ENCODE measurements around the gene USP5.
"Not testable (repeated sequence)": the region's sequence is repeated elsewhere in the genome, so short reads cannot be mapped to it uniquely, and the experiment has no call there.

The USP5 gene

GRCh38 chr12:6842075-6842474, 9.9 kb upstream of the USP5 start:
- no peak for DNase-seq

- DNase-seq: no peak
These were observed 8.6 kb upstream of the USP5 start for GRCh38 chr12:6843118-6843902.

GRCh38 chr12:6845395-6845794, 6.6 kb upstream of the USP5 start:
- no peak for DNase-seq

- no peak for DNase-seq
These were observed 5.6 kb upstream of the USP5 start for GRCh38 chr12:6846316-6846869.

GRCh38 chr12:6847676-6848075, 4.3 kb upstream of the USP5 start:
- no peak for DNase-seq

GRCh38 chr12:6849427-6849826, 2.5 kb upstream of the USP5 start:
- no peak for DNase-seq

- DNase-seq: no peak
These were observed 1.9 kb upstream of the USP5 start for GRCh38 chr12:6849976-6850560.

- no peak for DNase-seq
These were observed 1.2 kb upstream of the USP5 start for GRCh38 chr12:6850796-6851152.

GRCh38 chr12:6851153-6851920, 613 bp upstream of the USP5 start, which contains the start of gene CDCA3:
Gene CDCA3, minus strand, starts transcription at chr12:6851286. Its CDS starts 334 bp downstream, at chr12:6850952.
- peak; percentile 82 for DNase-seq

GRCh38 chr12:6852651-6853354, 853 bp downstream of the USP5 start:
- peak; percentile 41 for DNase-seq

GRCh38 chr12:6853626-6854025, 1.7 kb downstream of the USP5 start:
- no peak for DNase-seq

GRCh38 chr12:6854036-6854435, 2.1 kb downstream of the USP5 start:
- no peak for DNase-seq

GRCh38 chr12:6855322-6855721, 3.4 kb downstream of the USP5 start:
- DNase-seq: no peak

GRCh38 chr12:6858799-6859198, 6.8 kb downstream of the USP5 start:
- no peak for DNase-seq

GRCh38 chr12:6860116-6860515, 8.2 kb downstream of the USP5 start:
- DNase-seq: no peak

GRCh38 chr12:6860942-6861341, 9.0 kb downstream of the USP5 start:
- DNase-seq: no peak

GRCh38 chr12:6861391-6861790, 9.4 kb downstream of the USP5 start:
- DNase-seq: no peak

- DNase-seq: no peak
These were observed 11.1 kb downstream of the USP5 start for GRCh38 chr12:6863033-6863432.

- DNase-seq: no peak
These were observed 11.8 kb downstream of the USP5 start for GRCh38 chr12:6863586-6864321.

- DNase-seq: not testable (repeated sequence)
These were observed 13.4 kb downstream of the USP5 start for GRCh38 chr12:6865307-6865706.

- no peak for DNase-seq
These were observed 14.4 kb downstream of the USP5 start for GRCh38 chr12:6866163-6866919.

Measured in activated CD4-positive, alpha-beta T cell treated with anti-CD3 and anti-CD28 coated beads for 1 hour (primary cell).